Measurements from ENCODE around the gene CGREF1. TPM values are rescaled to one million over a fixed set of nuclear protein-coding genes. Genes with fewer than 3 reads are reported as not detected.
"Not testable (repeated sequence)": the region's sequence is repeated elsewhere in the genome, so short reads cannot be mapped to it uniquely, and the experiment has no call there.

Gene CGREF1
- total RNA-seq, 1 experiment from 2014 or later: 5.0 TPM

DNA sequence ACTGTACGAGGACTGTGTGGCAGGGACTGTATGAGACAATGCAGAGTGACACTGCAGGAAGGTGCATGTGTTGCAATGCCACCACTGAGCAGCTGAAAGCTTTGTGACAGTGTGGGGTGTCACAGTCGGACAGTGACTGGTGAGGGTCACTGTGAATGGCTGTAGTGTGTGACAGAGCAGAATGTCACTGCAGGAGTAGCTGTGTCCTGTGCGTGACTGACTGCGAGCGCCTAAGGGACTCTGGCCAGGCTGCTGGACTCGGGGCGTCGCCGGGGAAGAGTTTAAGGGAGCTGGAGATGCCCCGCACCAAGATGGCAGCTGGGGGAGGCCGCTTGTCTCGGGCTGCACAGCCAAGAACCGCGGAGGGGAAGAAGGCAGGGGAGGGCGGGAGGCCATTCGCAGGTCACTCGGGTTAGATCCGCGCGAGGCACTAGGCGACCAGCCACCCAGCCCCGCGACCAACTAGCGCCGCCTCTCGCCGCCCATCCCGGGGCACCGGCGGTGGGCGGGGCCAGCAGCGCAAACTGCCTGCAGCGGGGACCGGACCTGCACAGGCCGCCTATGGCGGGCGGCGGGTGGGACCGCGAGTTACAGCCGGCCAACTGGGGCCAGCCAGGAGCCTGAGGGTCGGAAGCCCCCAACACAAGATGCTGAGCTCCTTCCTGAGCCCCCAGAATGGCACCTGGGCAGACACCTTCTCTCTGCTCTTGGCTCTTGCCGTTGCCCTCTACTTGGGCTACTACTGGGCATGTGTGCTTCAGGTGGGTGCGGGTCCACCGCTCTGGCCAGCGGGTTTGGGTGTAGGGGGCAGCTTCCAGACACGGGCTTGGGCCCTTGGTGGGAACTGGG is 4.6 kb upstream of the CGREF1 start, which contains the start of gene ABHD1:
Gene ABHD1 (plus strand): TSS at position 514 of the 849 bp plus-strand sequence. CDS start 134 bp downstream, at position 648.
- Histone ChIP-seq H3K4me1 (peaks cover 16% of the 10 kb centered on the region), H3K36me3 (ENCODE audit: control insufficient read depth, insufficient read depth, low read length) (no peaks in the 10 kb centered on the region), H3K27me3 (replicated peaks; ENCODE audit: control insufficient read depth, insufficient read depth, low read length) (no peaks in the 10 kb centered on the region), H3K9me3 (no peaks in the 10 kb centered on the region), H3K4me3 (ENCODE audit: low read depth, low read length) (peak within 1 kb of the TSS; percentile 64)
- no peak within 1 kb of the TSS for H3K27ac Mint-ChIP-seq (ENCODE audit: unreplicated experiment)
- BruUV-seq (replicated peaks): no TSS peak
- H3K4me1 Mint-ChIP-seq (ENCODE audit: low read depth, unreplicated experiment): peaks cover 9% of the 10 kb centered on the region
- CTCF ChIA-PET: interaction anchor here (0.6 to 2.0 kb wide), 7 partner anchors 35 to 156 kb away, joined by 3 to 5 read pairs (median 3); partner anchors contain the start of gene KHK
- H3K27me3 Mint-ChIP-seq (ENCODE audit: insufficient read depth, unreplicated experiment): peaks cover 13% of the 10 kb centered on the region
- intact Hi-C loops (cut with micrococcal nuclease; ENCODE audit: unreplicated experiment): no loop called here
- POLR2A ChIA-PET: interaction anchor here (0.5 to 1.2 kb wide), 3 partner anchors 11 to 94 kb away, joined by 3 to 8 read pairs (median 5); partner anchors contain the start of genes ATRAID, CAD, PREB and SLC5A6
- TF ChIP-seq, protein P1, sequence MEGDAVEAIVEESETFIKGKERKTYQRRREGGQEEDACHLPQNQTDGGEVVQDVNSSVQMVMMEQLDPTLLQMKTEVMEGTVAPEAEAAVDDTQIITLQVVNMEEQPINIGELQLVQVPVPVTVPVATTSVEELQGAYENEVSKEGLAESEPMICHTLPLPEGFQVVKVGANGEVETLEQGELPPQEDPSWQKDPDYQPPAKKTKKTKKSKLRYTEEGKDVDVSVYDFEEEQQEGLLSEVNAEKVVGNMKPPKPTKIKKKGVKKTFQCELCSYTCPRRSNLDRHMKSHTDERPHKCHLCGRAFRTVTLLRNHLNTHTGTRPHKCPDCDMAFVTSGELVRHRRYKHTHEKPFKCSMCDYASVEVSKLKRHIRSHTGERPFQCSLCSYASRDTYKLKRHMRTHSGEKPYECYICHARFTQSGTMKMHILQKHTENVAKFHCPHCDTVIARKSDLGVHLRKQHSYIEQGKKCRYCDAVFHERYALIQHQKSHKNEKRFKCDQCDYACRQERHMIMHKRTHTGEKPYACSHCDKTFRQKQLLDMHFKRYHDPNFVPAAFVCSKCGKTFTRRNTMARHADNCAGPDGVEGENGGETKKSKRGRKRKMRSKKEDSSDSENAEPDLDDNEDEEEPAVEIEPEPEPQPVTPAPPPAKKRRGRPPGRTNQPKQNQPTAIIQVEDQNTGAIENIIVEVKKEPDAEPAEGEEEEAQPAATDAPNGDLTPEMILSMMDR (IDR thresholded peaks at IDR 0.05; ENCODE audit: insufficient read depth in 1 of 2, low read depth in 1 of 2, low read length in 1 of 2, severe bottlenecking in 1 of 2, unreplicated experiment in 1 of 2): no peak
- no peaks in the 10 kb centered on the region for H3K9me3 Mint-ChIP-seq (ENCODE audit: unreplicated experiment)
- peak within 1 kb of the TSS; percentile 81 for H3K4me3 Mint-ChIP-seq (ENCODE audit: unreplicated experiment)
- H3K36me3 Mint-ChIP-seq (ENCODE audit: insufficient read depth, unreplicated experiment): peaks cover 6% of the 10 kb centered on the region
- peak; percentile 57 to 73 for DNase-seq

DNA sequence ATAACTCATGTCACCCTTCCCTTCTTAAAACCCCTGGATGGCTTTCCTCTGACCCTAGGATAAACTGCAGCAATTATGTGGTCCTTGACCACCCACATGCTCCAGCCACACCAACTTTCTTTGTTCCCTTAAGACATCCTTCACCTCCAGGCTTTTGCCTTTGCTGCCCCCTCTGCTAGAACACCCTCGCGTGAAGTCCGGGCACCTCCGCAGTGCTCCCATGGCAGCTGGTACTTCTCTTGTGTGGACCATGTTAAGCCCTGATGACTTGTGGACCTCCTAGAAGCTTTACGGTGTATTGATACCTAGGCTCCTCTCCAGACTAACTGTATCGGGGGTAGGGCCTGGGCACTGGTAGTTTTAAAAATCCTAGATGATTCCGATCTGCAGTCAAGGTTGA is 3.9 kb upstream of the CGREF1 start:
- H3K4me1 ChIP-seq: peaks cover 16% of the 10 kb centered on the region
- peak overlapping the region; percentile 81 for H3K4me3 Mint-ChIP-seq (ENCODE audit: unreplicated experiment)
- ChIA-PET CTCF (interaction anchor here (0.6 to 2.0 kb wide), 6 partner anchors 34 to 157 kb away, joined by 3 to 5 read pairs (median 4); partner anchors contain the start of gene KHK), POLR2A (interaction anchor here (0.5 to 1.2 kb wide), 3 partner anchors 12 to 95 kb away, joined by 3 to 8 read pairs (median 5); partner anchors contain the start of genes ATRAID, CAD, PREB and SLC5A6)
- no peak overlapping the region for H3K27ac Mint-ChIP-seq (ENCODE audit: unreplicated experiment)
- no peaks in the 10 kb centered on the region for H3K9me3 ChIP-seq
- H3K4me3 ChIP-seq (ENCODE audit: low read depth, low read length): no peak overlapping the region
- intact Hi-C loops (cut with micrococcal nuclease; ENCODE audit: unreplicated experiment): no loop called here
- no TSS peak for BruUV-seq (replicated peaks)
- H3K36me3 Mint-ChIP-seq (ENCODE audit: insufficient read depth, unreplicated experiment): peaks cover 6% of the 10 kb centered on the region
- TF ChIP-seq, protein P1 (IDR thresholded peaks at IDR 0.05; ENCODE audit: insufficient read depth in 1 of 2, low read depth in 1 of 2, low read length in 1 of 2, severe bottlenecking in 1 of 2, unreplicated experiment in 1 of 2): no peak
- no peaks in the 10 kb centered on the region for H3K9me3 Mint-ChIP-seq (ENCODE audit: unreplicated experiment)
- peaks cover 13% of the 10 kb centered on the region for H3K27me3 Mint-ChIP-seq (ENCODE audit: insufficient read depth, unreplicated experiment)
- peaks cover 9% of the 10 kb centered on the region for H3K4me1 Mint-ChIP-seq (ENCODE audit: low read depth, unreplicated experiment)
- no peak for DNase-seq
- H3K27me3 ChIP-seq (replicated peaks; ENCODE audit: control insufficient read depth, insufficient read depth, low read length): no peaks in the 10 kb centered on the region
- H3K36me3 ChIP-seq (ENCODE audit: control insufficient read depth, insufficient read depth, low read length): no peaks in the 10 kb centered on the region

DNA sequence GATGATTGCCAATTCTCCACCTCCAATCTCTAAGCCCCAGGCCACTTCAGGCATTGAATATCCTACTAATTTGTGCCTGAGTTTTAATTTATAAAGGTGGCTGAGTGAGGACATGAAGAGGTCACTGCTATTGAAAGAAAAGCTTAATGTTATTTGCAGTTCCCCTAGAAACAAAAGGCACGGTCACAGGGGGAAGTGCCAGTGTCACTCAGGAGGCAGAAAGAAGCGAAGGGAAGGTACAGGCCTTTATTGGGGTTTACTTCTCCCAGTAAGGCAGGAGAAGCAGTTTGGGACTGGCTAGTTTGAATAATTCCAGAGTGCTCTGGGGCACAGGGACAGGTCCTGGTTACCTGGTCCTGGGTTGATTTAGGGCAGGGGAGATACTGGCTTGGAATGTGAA is 3.0 kb upstream of the CGREF1 start:
- Histone ChIP-seq H3K36me3 (ENCODE audit: control insufficient read depth, insufficient read depth, low read length) (no peaks in the 10 kb centered on the region), H3K27me3 (replicated peaks; ENCODE audit: control insufficient read depth, insufficient read depth, low read length) (no peaks in the 10 kb centered on the region), H3K9me3 (no peaks in the 10 kb centered on the region), H3K4me3 (ENCODE audit: low read depth, low read length) (no peak overlapping the region), H3K4me1 (peaks cover 16% of the 10 kb centered on the region)
- POLR2A ChIA-PET: no interaction called here
- Mint-ChIP-seq H3K27me3 (ENCODE audit: insufficient read depth, unreplicated experiment) (peaks cover 13% of the 10 kb centered on the region), H3K4me3 (ENCODE audit: unreplicated experiment) (no peak overlapping the region), H3K36me3 (ENCODE audit: insufficient read depth, unreplicated experiment) (peaks cover 6% of the 10 kb centered on the region), H3K9me3 (ENCODE audit: unreplicated experiment) (no peaks in the 10 kb centered on the region), H3K4me1 (ENCODE audit: low read depth, unreplicated experiment) (peaks cover 9% of the 10 kb centered on the region), H3K27ac (ENCODE audit: unreplicated experiment) (no peak overlapping the region)
- TF ChIP-seq, protein P1 (IDR thresholded peaks at IDR 0.05; ENCODE audit: insufficient read depth in 1 of 2, low read depth in 1 of 2, low read length in 1 of 2, severe bottlenecking in 1 of 2, unreplicated experiment in 1 of 2): no peak
- no TSS peak for BruUV-seq (replicated peaks)
- DNase-seq: no peak
- intact Hi-C loops (cut with micrococcal nuclease; ENCODE audit: unreplicated experiment): no loop called here
- CTCF ChIA-PET: no interaction called here

DNA sequence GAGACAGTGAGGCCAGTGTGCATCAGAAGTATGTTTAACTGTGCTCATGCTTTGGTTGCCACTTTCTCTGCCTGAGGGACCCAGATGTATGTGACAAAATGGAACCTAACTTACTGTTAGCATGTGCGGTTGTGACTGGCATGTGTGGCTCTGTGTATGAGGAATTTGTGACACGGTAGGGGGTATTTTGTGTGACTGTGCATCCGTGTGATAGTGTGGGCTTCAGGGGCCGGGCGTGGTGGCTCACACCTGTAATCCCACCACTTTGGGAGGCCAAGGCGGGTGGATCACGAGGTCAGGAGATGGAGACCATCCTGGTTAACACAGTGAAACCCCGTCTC is 372 bp upstream of the CGREF1 start:
- H3K9me3 ChIP-seq; CTCF ChIA-PET; H3K36me3 ChIP-seq (ENCODE audit: control insufficient read depth, insufficient read depth, low read length); DNase-seq; H3K9me3 Mint-ChIP-seq (ENCODE audit: unreplicated experiment); BruUV-seq (replicated peaks); intact Hi-C loops (cut with micrococcal nuclease; ENCODE audit: unreplicated experiment); H3K4me1 Mint-ChIP-seq (ENCODE audit: low read depth, unreplicated experiment); H3K36me3 Mint-ChIP-seq (ENCODE audit: insufficient read depth, unreplicated experiment); H3K27ac Mint-ChIP-seq (ENCODE audit: unreplicated experiment); POLR2A ChIA-PET; H3K27me3 ChIP-seq (replicated peaks; ENCODE audit: control insufficient read depth, insufficient read depth, low read length); H3K4me1 ChIP-seq: not testable (repeated sequence)
- H3K4me3 Mint-ChIP-seq (ENCODE audit: unreplicated experiment): peak overlapping the region; percentile 76
- peaks cover 13% of the 10 kb centered on the region for H3K27me3 Mint-ChIP-seq (ENCODE audit: insufficient read depth, unreplicated experiment)
- H3K4me3 ChIP-seq (ENCODE audit: low read depth, low read length): peak overlapping the region; percentile 61
